ENCODE data around the gene LYPD6B. TPM values are rescaled to one million over a fixed set of nuclear protein-coding genes. Genes with fewer than 3 reads are reported as not detected.

Gene LYPD6B
- total RNA-seq, 1 experiment from 2014 or later: 6.1 TPM

GRCh38 chr2:149019768-149020167 is 18.7 kb upstream of the LYPD6B start:
- no peak overlapping the region for H3K4me2 ChIP-seq (ENCODE audit: low read length)
- ChIA-PET CTCF (interaction anchor here (3.9 kb wide), 1 partner anchor 553 kb away, joined by 33 read pairs; no protein-coding TSS in a partner anchor), POLR2A (no interaction called here), RAD21 (ENCODE audit: low non-redundant PET in 1 of 2, low total read pairs in 2 of 2, uncharacterized antibody in 2 of 2, unreplicated experiment in 2 of 2) (no interaction called here)
- no peaks in the 10 kb centered on the region for H3K9me2 ChIP-seq (ENCODE audit: insufficient read depth)
- BruUV-seq (replicated peaks): no TSS peak
- H4K20me1 ChIP-seq (ENCODE audit: insufficient read depth): no peaks in the 10 kb centered on the region
- H3K9ac ChIP-seq (ENCODE audit: low read length): no peak overlapping the region
- TF ChIP-seq CTCF (IDR thresholded peaks at IDR 0.05 in 2 of 3, conservative IDR thresholded peaks at IDR 0.05 in 1 of 3; ENCODE audit: borderline replicate concordance in 1 of 3, insufficient read depth in 1 of 3, low read depth in 2 of 3, low read length in 2 of 3) (no peak), YY1 (IDR thresholded peaks at IDR 0.05; ENCODE audit: extremely low read depth, insufficient replicate concordance, low read depth, low read length) (no peak)
- intact Hi-C loops (cut with micrococcal nuclease): no loop called here
- H3K79me2 ChIP-seq (ENCODE audit: insufficient read depth, low read length): no peaks in the 10 kb centered on the region
- DNase-seq (ENCODE audit: low read depth, low spot score): no peak
- no peak for ATAC-seq
- H3K36me3 ChIP-seq (ENCODE audit: control insufficient read depth in 1 of 2, insufficient read depth in 2 of 2, low read length in 2 of 2): no peaks in the 10 kb centered on the region
- H3K9me3 ChIP-seq (ENCODE audit: control insufficient read depth in 1 of 2, insufficient read depth in 1 of 2, low read depth in 1 of 2, low read length in 2 of 2): no peaks in the 10 kb centered on the region
- no peaks in the 10 kb centered on the region for H3K27me3 ChIP-seq (ENCODE audit: insufficient read depth, low read length)
- no peak overlapping the region for H3K4me3 ChIP-seq (replicated peaks in 1 of 2; ENCODE audit: low read depth in 1 of 2, low read length in 2 of 2)
- H2AFZ ChIP-seq (ENCODE audit: low read depth, low read length, poor library complexity, severe bottlenecking): no peak overlapping the region
- no peaks in the 10 kb centered on the region for H3K4me1 ChIP-seq (ENCODE audit: control insufficient read depth in 1 of 2, insufficient read depth in 2 of 2, low read length in 2 of 2)
- H3K27ac ChIP-seq (ENCODE audit: low read depth, low read length): no peak overlapping the region

- H3K4me2 ChIP-seq (ENCODE audit: low read length): no peak overlapping the region
- H3K27ac ChIP-seq (ENCODE audit: low read depth, low read length): no peak overlapping the region
- no peaks in the 10 kb centered on the region for H3K79me2 ChIP-seq (ENCODE audit: insufficient read depth, low read length)
- ChIA-PET CTCF (no interaction called here), POLR2A (no interaction called here), RAD21 (ENCODE audit: low non-redundant PET in 1 of 2, low total read pairs in 2 of 2, uncharacterized antibody in 2 of 2, unreplicated experiment in 2 of 2) (no interaction called here)
- H3K9me3 ChIP-seq (ENCODE audit: control insufficient read depth in 1 of 2, insufficient read depth in 1 of 2, low read depth in 1 of 2, low read length in 2 of 2): no peaks in the 10 kb centered on the region
- no peaks in the 10 kb centered on the region for H3K27me3 ChIP-seq (ENCODE audit: insufficient read depth, low read length)
- H4K20me1 ChIP-seq (ENCODE audit: insufficient read depth): no peaks in the 10 kb centered on the region
- ATAC-seq (no peak), DNase-seq (ENCODE audit: low read depth, low spot score) (no peak)
- no peak overlapping the region for H3K9ac ChIP-seq (ENCODE audit: low read length)
- no TSS peak for BruUV-seq (replicated peaks)
- intact Hi-C loops (cut with micrococcal nuclease): no loop called here
- no peaks in the 10 kb centered on the region for H3K4me1 ChIP-seq (ENCODE audit: control insufficient read depth in 1 of 2, insufficient read depth in 2 of 2, low read length in 2 of 2)
- H3K36me3 ChIP-seq (ENCODE audit: control insufficient read depth in 1 of 2, insufficient read depth in 2 of 2, low read length in 2 of 2): no peaks in the 10 kb centered on the region
- TF ChIP-seq YY1 (IDR thresholded peaks at IDR 0.05; ENCODE audit: extremely low read depth, insufficient replicate concordance, low read depth, low read length): no peak
- no peak for TF ChIP-seq SP1 (IDR thresholded peaks at IDR 0.05; ENCODE audit: low read depth)
- TF ChIP-seq RAD21 (IDR thresholded peaks at IDR 0.05; ENCODE audit: low read depth): no peak
- no peak for TF ChIP-seq EZH2 (IDR thresholded peaks at IDR 0.05)
- H3K9me2 ChIP-seq (ENCODE audit: insufficient read depth): no peaks in the 10 kb centered on the region
- no peak overlapping the region for H3K4me3 ChIP-seq (replicated peaks in 1 of 2; ENCODE audit: low read depth in 1 of 2, low read length in 2 of 2)
- H2AFZ ChIP-seq (ENCODE audit: low read depth, low read length, poor library complexity, severe bottlenecking): no peak overlapping the region
These were observed 18.1 kb upstream of the LYPD6B start for GRCh38 chr2:149020432-149020851.
